Measurements from ENCODE around the gene TUBGCP6. TPM values are rescaled to one million over a fixed set of nuclear protein-coding genes. Genes with fewer than 3 reads are reported as not detected.

TUBGCP6 gene
- total RNA-seq, 1 donor from 2014 or later = 54.4 TPM

- no peak overlapping the region for H3K27ac Mint-ChIP-seq (ENCODE audit: unreplicated experiment)
- H3K36me3 Mint-ChIP-seq (ENCODE audit: low read depth) = peaks cover 25% of the 10 kb centered on the region
- no peak for TF ChIP-seq CTCF (conservative IDR thresholded peaks at IDR 0.05)
- H3K9me3 Mint-ChIP-seq = no peaks in the 10 kb centered on the region
- H3K4me3 Mint-ChIP-seq = no peak overlapping the region
- DNase-seq (ENCODE audit: low read depth, low spot score) = no peak
- no peaks in the 10 kb centered on the region for H3K4me1 Mint-ChIP-seq
- H3K27me3 Mint-ChIP-seq (ENCODE audit: low read depth) = no peaks in the 10 kb centered on the region
Observed at GRCh38 chr22:50215297-50216054, 29.3 kb downstream of the TUBGCP6 start.

DNA sequence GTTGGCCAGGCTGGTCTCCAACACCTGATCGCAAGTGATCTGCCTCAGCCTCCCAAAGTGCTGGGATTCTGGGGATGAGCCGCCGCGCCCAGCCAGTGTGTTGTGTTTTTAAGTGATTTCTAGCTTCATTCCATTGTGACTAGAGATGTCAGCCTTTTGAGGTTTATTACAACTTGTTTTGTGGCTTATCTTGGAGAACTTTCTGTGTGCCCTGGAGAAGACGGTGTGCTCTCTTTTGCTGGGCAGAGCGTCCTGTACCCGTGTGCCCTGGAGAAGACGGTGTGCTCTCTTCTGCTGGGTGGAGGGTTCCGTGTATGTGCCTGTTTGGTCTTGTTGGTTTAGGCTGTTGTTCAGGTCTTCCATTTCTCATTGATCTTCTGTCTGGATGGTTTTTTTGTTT lies 31.6 kb downstream of the TUBGCP6 start:
- Mint-ChIP-seq H3K27me3 (ENCODE audit: low read depth) (peaks cover 4% of the 10 kb centered on the region), H3K27ac (ENCODE audit: unreplicated experiment) (peak overlapping the region; percentile 67), H3K4me3 (no peak overlapping the region), H3K36me3 (ENCODE audit: low read depth) (peaks cover 28% of the 10 kb centered on the region), H3K9me3 (no peaks in the 10 kb centered on the region), H3K4me1 (peaks cover 5% of the 10 kb centered on the region)
- DNase-seq (ENCODE audit: low read depth, low spot score) = no peak
- TF ChIP-seq CTCF (conservative IDR thresholded peaks at IDR 0.05) = no peak

- H3K27me3 Mint-ChIP-seq (ENCODE audit: low read depth) = peaks cover 4% of the 10 kb centered on the region
- H3K9me3 Mint-ChIP-seq = no peaks in the 10 kb centered on the region
- H3K27ac Mint-ChIP-seq (ENCODE audit: unreplicated experiment) = peak overlapping the region; percentile 87
- H3K4me1 Mint-ChIP-seq = peaks cover 9% of the 10 kb centered on the region
- no peak for DNase-seq (ENCODE audit: low read depth, low spot score)
- no peak overlapping the region for H3K4me3 Mint-ChIP-seq
- TF ChIP-seq CTCF (conservative IDR thresholded peaks at IDR 0.05) = no peak
- H3K36me3 Mint-ChIP-seq (ENCODE audit: low read depth) = peaks cover 28% of the 10 kb centered on the region
Observed at GRCh38 chr22:50211147-50211546, 33.7 kb downstream of the TUBGCP6 start.

GRCh38 chr22:50210378-50211139 lies 34.3 kb downstream of the TUBGCP6 start:
- TF ChIP-seq CTCF (conservative IDR thresholded peaks at IDR 0.05) = no peak
- Mint-ChIP-seq H3K36me3 (ENCODE audit: low read depth) (peaks cover 28% of the 10 kb centered on the region), H3K27me3 (ENCODE audit: low read depth) (peaks cover 4% of the 10 kb centered on the region)

DNA sequence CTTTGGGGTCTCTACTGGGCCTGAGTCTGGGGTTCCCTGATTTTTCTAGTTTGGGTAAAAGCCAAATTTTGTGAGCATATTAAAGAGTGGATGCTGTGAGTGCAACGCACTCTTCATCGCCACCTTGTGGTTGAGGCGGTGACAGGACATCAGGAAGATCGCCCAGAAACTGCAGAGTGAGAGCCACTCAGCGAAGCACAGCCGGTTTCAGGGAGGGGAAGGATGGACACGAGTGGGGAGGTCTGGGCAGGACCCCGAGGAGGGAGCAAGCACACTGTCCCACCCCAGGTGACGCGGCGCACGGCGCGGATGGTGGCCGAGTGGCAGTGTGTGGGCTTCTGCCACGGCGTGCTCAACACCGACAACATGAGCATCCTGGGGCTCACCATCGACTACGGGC lies 34.9 kb downstream of the TUBGCP6 start:
- no peaks in the 10 kb centered on the region for H3K9me3 Mint-ChIP-seq
- no peak overlapping the region for H3K27ac Mint-ChIP-seq (ENCODE audit: unreplicated experiment)
- TF ChIP-seq CTCF (conservative IDR thresholded peaks at IDR 0.05) = peak; percentile 88
- peaks cover 4% of the 10 kb centered on the region for H3K27me3 Mint-ChIP-seq (ENCODE audit: low read depth)
- H3K4me1 Mint-ChIP-seq = peaks cover 13% of the 10 kb centered on the region
- peak overlapping the region; percentile 77 for H3K4me3 Mint-ChIP-seq
- peak; percentile 71 for DNase-seq (ENCODE audit: low read depth, low spot score)
- peaks cover 27% of the 10 kb centered on the region for H3K36me3 Mint-ChIP-seq (ENCODE audit: low read depth)

More at GRCh38 chr22:50210378-50211139, 34.3 kb downstream of the TUBGCP6 start:
- no peak for DNase-seq (ENCODE audit: low read depth, low spot score)
- Mint-ChIP-seq H3K4me3 (no peak overlapping the region), H3K4me1 (peaks cover 9% of the 10 kb centered on the region), H3K27ac (ENCODE audit: unreplicated experiment) (no peak overlapping the region), H3K9me3 (no peaks in the 10 kb centered on the region)
